ENCODE results near the gene ACTN2.

ACTN2 gene

GRCh38 chr1:236765831-236766230, 79.5 kb downstream of the ACTN2 start:
- H3K27ac ChIP-seq (ENCODE audit: low read depth, low read length) = no peak overlapping the region
- H4K20me1 ChIP-seq (ENCODE audit: control insufficient read depth, insufficient read depth, low read depth, low read length) = no peaks in the 10 kb centered on the region
- H3K9me3 ChIP-seq (ENCODE audit: control insufficient read depth, insufficient read depth, low read length) = no peaks in the 10 kb centered on the region
- no peaks in the 10 kb centered on the region for H3F3A ChIP-seq (ENCODE audit: control insufficient read depth, insufficient read depth)
- no peaks in the 10 kb centered on the region for H3K36me3 ChIP-seq (ENCODE audit: control insufficient read depth, low read length)
- peaks cover 13% of the 10 kb centered on the region for H3K27me3 ChIP-seq (ENCODE audit: control insufficient read depth, low read length)
- H3K4me2 ChIP-seq (ENCODE audit: low read length) = no peak overlapping the region
- TF ChIP-seq CTCF (IDR thresholded peaks at IDR 0.05; ENCODE audit: low read depth, low read length, poor library complexity, severe bottlenecking) (no peak), EZH2phosphoT487 (IDR thresholded peaks at IDR 0.05; ENCODE audit: borderline replicate concordance, low read length) (no peak)
- H3K9me2 ChIP-seq (replicated peaks; ENCODE audit: control insufficient read depth, low read length) = no peaks in the 10 kb centered on the region
- H3K79me2 ChIP-seq (ENCODE audit: control insufficient read depth, low read length) = no peaks in the 10 kb centered on the region
- H3K4me1 ChIP-seq (ENCODE audit: control insufficient read depth, low read length) = no peaks in the 10 kb centered on the region
- H3K4me3 ChIP-seq (ENCODE audit: low read length) = no peak overlapping the region

GRCh38 chr1:236766506-236766905, 80.2 kb downstream of the ACTN2 start:
- TF ChIP-seq EZH2phosphoT487 (IDR thresholded peaks at IDR 0.05; ENCODE audit: borderline replicate concordance, low read length) (no peak), CTCF (IDR thresholded peaks at IDR 0.05; ENCODE audit: low read depth, low read length, poor library complexity, severe bottlenecking) (no peak)
- no peaks in the 10 kb centered on the region for H3K36me3 ChIP-seq (ENCODE audit: control insufficient read depth, low read length)
- peaks cover 13% of the 10 kb centered on the region for H3K27me3 ChIP-seq (ENCODE audit: control insufficient read depth, low read length)
- H3K27ac ChIP-seq (ENCODE audit: low read depth, low read length) = no peak overlapping the region
- no peak overlapping the region for H3K4me3 ChIP-seq (ENCODE audit: low read length)
- H3K4me1 ChIP-seq (ENCODE audit: control insufficient read depth, low read length) = no peaks in the 10 kb centered on the region
- H3F3A ChIP-seq (ENCODE audit: control insufficient read depth, insufficient read depth) = no peaks in the 10 kb centered on the region
- no peaks in the 10 kb centered on the region for H3K79me2 ChIP-seq (ENCODE audit: control insufficient read depth, low read length)
- H3K9me3 ChIP-seq (ENCODE audit: control insufficient read depth, insufficient read depth, low read length) = no peaks in the 10 kb centered on the region
- H3K4me2 ChIP-seq (ENCODE audit: low read length) = no peak overlapping the region
- no peaks in the 10 kb centered on the region for H3K9me2 ChIP-seq (replicated peaks; ENCODE audit: control insufficient read depth, low read length)
- no peaks in the 10 kb centered on the region for H4K20me1 ChIP-seq (ENCODE audit: control insufficient read depth, insufficient read depth, low read depth, low read length)

- H3K27me3 ChIP-seq (ENCODE audit: control insufficient read depth, low read length) = peaks cover 13% of the 10 kb centered on the region
- H4K20me1 ChIP-seq (ENCODE audit: control insufficient read depth, insufficient read depth, low read depth, low read length) = no peaks in the 10 kb centered on the region
- H3K79me2 ChIP-seq (ENCODE audit: control insufficient read depth, low read length) = no peaks in the 10 kb centered on the region
- no peak overlapping the region for H3K4me3 ChIP-seq (ENCODE audit: low read length)
- no peaks in the 10 kb centered on the region for H3K4me1 ChIP-seq (ENCODE audit: control insufficient read depth, low read length)
- H3K4me2 ChIP-seq (ENCODE audit: low read length) = no peak overlapping the region
- no peaks in the 10 kb centered on the region for H3K9me2 ChIP-seq (replicated peaks; ENCODE audit: control insufficient read depth, low read length)
- no peaks in the 10 kb centered on the region for H3K36me3 ChIP-seq (ENCODE audit: control insufficient read depth, low read length)
- no peaks in the 10 kb centered on the region for H3K9me3 ChIP-seq (ENCODE audit: control insufficient read depth, insufficient read depth, low read length)
- no peaks in the 10 kb centered on the region for H3F3A ChIP-seq (ENCODE audit: control insufficient read depth, insufficient read depth)
- no peak overlapping the region for H3K27ac ChIP-seq (ENCODE audit: low read depth, low read length)
- no peak for TF ChIP-seq CTCF (IDR thresholded peaks at IDR 0.05; ENCODE audit: low read depth, low read length, poor library complexity, severe bottlenecking)
- no peak for TF ChIP-seq EZH2phosphoT487 (IDR thresholded peaks at IDR 0.05; ENCODE audit: borderline replicate concordance, low read length)
Observed at GRCh38 chr1:236767276-236767675, 81.0 kb downstream of the ACTN2 start.

GRCh38 chr1:236768601-236769000, 82.3 kb downstream of the ACTN2 start:
- H3K4me1 ChIP-seq (ENCODE audit: control insufficient read depth, low read length) = no peaks in the 10 kb centered on the region
- no peak overlapping the region for H3K27ac ChIP-seq (ENCODE audit: low read depth, low read length)
- H4K20me1 ChIP-seq (ENCODE audit: control insufficient read depth, insufficient read depth, low read depth, low read length) = no peaks in the 10 kb centered on the region
- no peaks in the 10 kb centered on the region for H3K9me3 ChIP-seq (ENCODE audit: control insufficient read depth, insufficient read depth, low read length)
- no peaks in the 10 kb centered on the region for H3F3A ChIP-seq (ENCODE audit: control insufficient read depth, insufficient read depth)
- no peaks in the 10 kb centered on the region for H3K79me2 ChIP-seq (ENCODE audit: control insufficient read depth, low read length)
- peaks cover 13% of the 10 kb centered on the region for H3K27me3 ChIP-seq (ENCODE audit: control insufficient read depth, low read length)
- no peaks in the 10 kb centered on the region for H3K36me3 ChIP-seq (ENCODE audit: control insufficient read depth, low read length)
- no peak overlapping the region for H3K4me2 ChIP-seq (ENCODE audit: low read length)
- TF ChIP-seq EZH2phosphoT487 (IDR thresholded peaks at IDR 0.05; ENCODE audit: borderline replicate concordance, low read length) (no peak), CTCF (IDR thresholded peaks at IDR 0.05; ENCODE audit: low read depth, low read length, poor library complexity, severe bottlenecking) (no peak)
- no peak overlapping the region for H3K4me3 ChIP-seq (ENCODE audit: low read length)
- no peaks in the 10 kb centered on the region for H3K9me2 ChIP-seq (replicated peaks; ENCODE audit: control insufficient read depth, low read length)
